SJSA1 (cell line): ENCODE data around the gene PEX11B. TPM values are rescaled to one million over a fixed set of nuclear protein-coding genes. Genes with fewer than 3 reads are reported as not detected.

Experiments
- DNase-seq, 2 experiments: peaks; one replicate each; pipeline ENCODE4 v3.0.0-alpha.2; 2015 to 2020; ENCODE audit warnings: low spot score in 2 of 2, low read depth in 1 of 2
- H3K27ac ChIP-seq: fragments of 250-450 bp; sonication (Bioruptor Pico); 2 replicates; pipeline ENCODE4 v1.5.1; 2020; ENCODE audit warnings: mild to moderate bottlenecking, moderate library complexity
- H3K27me3 ChIP-seq: fragments of 250-450 bp; sonication (Bioruptor Pico); replicated peaks from 2 replicates; pipeline ENCODE4 v1.5.1; 2020; ENCODE audit warnings: mild to moderate bottlenecking, moderate library complexity
- H3K36me3 ChIP-seq: fragments of 250-450 bp; sonication (Bioruptor Pico); 2 replicates; pipeline ENCODE4 v1.5.1; 2020; ENCODE audit warnings: mild to moderate bottlenecking
- H3K4me1 ChIP-seq: fragments of 250-450 bp; sonication (Bioruptor Pico); replicated peaks from 2 replicates; pipeline ENCODE4 v1.6.1; 2021; ENCODE audit warnings: mild to moderate bottlenecking
- H3K4me3 ChIP-seq: fragments of 250-450 bp; sonication (Bioruptor Pico); 2 replicates; pipeline ENCODE4 v1.5.1; 2020; ENCODE audit warnings: mild to moderate bottlenecking
- H3K9me3 ChIP-seq: fragments of 250-450 bp; sonication (Bioruptor Pico); replicated peaks from 2 replicates; pipeline ENCODE4 v1.5.1; 2020; ENCODE audit warnings: mild to moderate bottlenecking
- total RNA-seq: library from RNA; depleted of rRNA; stranded (reverse); fragments of >200 nt; shearing (Covaris generic); gene quantifications from 2 replicates; pipeline ENCODE4 v1.2.3, GENCODE V29; 2014; rRNA removed

Gene PEX11B
- 29.4 and 30.4 TPM in 2 replicates for total RNA-seq

- Histone ChIP-seq H3K27ac (peak within 1 kb of the TSS; percentile 72), H3K4me3 (peak within 1 kb of the TSS; percentile 76), H3K4me1 (peaks cover 27% of the 10 kb centered on the region), H3K36me3 (peaks cover 48% of the 10 kb centered on the region), H3K9me3 (no peaks in the 10 kb centered on the region), H3K27me3 (no peaks in the 10 kb centered on the region)
- DNase-seq = peak; percentile 84 to 90
Observed at GRCh38 chr1:145918144-145918991, at the start of gene PEX11B. PEX11B (minus strand) TSS chr1:145918717; CDS start chr1:145918688, 29 bp downstream.

GRCh38 chr1:145967288-145967687 is 48.8 kb upstream of the PEX11B start:
- H3K4me3 ChIP-seq = no peak overlapping the region
- H3K4me1 ChIP-seq = peaks cover 31% of the 10 kb centered on the region
- H3K36me3 ChIP-seq = no peaks in the 10 kb centered on the region
- H3K9me3 ChIP-seq = no peaks in the 10 kb centered on the region
- no peak for DNase-seq
- no peak overlapping the region for H3K27ac ChIP-seq
- no peaks in the 10 kb centered on the region for H3K27me3 ChIP-seq

GRCh38 chr1:145965119-145965744 is 46.7 kb upstream of the PEX11B start:
- H3K4me1 ChIP-seq = peaks cover 46% of the 10 kb centered on the region
- no peak for DNase-seq
- H3K27me3 ChIP-seq = no peaks in the 10 kb centered on the region
- H3K27ac ChIP-seq = no peak overlapping the region
- H3K9me3 ChIP-seq = no peaks in the 10 kb centered on the region
- no peaks in the 10 kb centered on the region for H3K36me3 ChIP-seq
- H3K4me3 ChIP-seq = peak overlapping the region; percentile 50

GRCh38 chr1:145964328-145965118 is 46.0 kb upstream of the PEX11B start, which contains the start of the genes ANKRD34A and POLR3GL:
ANKRD34A (minus strand) TSS chr1:145964575; CDS start chr1:145961759, 2,816 bp downstream.
POLR3GL (plus strand) TSS chr1:145964690; CDS start chr1:145974866, 10,176 bp downstream.
- H3K27ac ChIP-seq = peak within 1 kb of the TSS; percentile 51
- H3K4me1 ChIP-seq = peaks cover 51% of the 10 kb centered on the region

GRCh38 chr1:145963265-145964019 is 44.9 kb upstream of the PEX11B start:
- H3K4me3 ChIP-seq = peak overlapping the region; percentile 50; the same call in 1 of the 2 replicates
- DNase-seq = peak in 1 of 2 experiments; percentile 53
- no peaks in the 10 kb centered on the region for H3K9me3 ChIP-seq
- H3K4me1 ChIP-seq = peaks cover 52% of the 10 kb centered on the region
- H3K27ac ChIP-seq = peak overlapping the region; percentile 51
- no peaks in the 10 kb centered on the region for H3K27me3 ChIP-seq
- H3K36me3 ChIP-seq = no peaks in the 10 kb centered on the region

More at GRCh38 chr1:145964328-145965118, 46.0 kb upstream of the PEX11B start, which contains the start of the genes ANKRD34A and POLR3GL:
- Histone ChIP-seq H3K4me3 (peak within 1 kb of the TSS; percentile 50), H3K36me3 (no peaks in the 10 kb centered on the region), H3K9me3 (no peaks in the 10 kb centered on the region), H3K27me3 (no peaks in the 10 kb centered on the region)
- DNase-seq = peak; percentile 92 to 95

GRCh38 chr1:145962157-145963102 is 43.9 kb upstream of the PEX11B start:
- no peak overlapping the region for H3K27ac ChIP-seq
- no peaks in the 10 kb centered on the region for H3K27me3 ChIP-seq
- H3K4me1 ChIP-seq = peaks cover 53% of the 10 kb centered on the region
- no peaks in the 10 kb centered on the region for H3K36me3 ChIP-seq
- no peak for DNase-seq
- H3K4me3 ChIP-seq = peak overlapping the region; percentile 27
- no peaks in the 10 kb centered on the region for H3K9me3 ChIP-seq

- H3K9me3 ChIP-seq = no peaks in the 10 kb centered on the region
- H3K36me3 ChIP-seq = no peaks in the 10 kb centered on the region
- no peaks in the 10 kb centered on the region for H3K27me3 ChIP-seq
- H3K4me1 ChIP-seq = peaks cover 54% of the 10 kb centered on the region
- DNase-seq = no peak
- H3K4me3 ChIP-seq = peak overlapping the region; percentile 58
- H3K27ac ChIP-seq = no peak overlapping the region
Observed at GRCh38 chr1:145961425-145962156, 43.1 kb upstream of the PEX11B start.

GRCh38 chr1:145961109-145961424 is 42.5 kb upstream of the PEX11B start:
- Histone ChIP-seq H3K27ac (peak overlapping the region; percentile 37; the same call in 1 of the 2 replicates), H3K9me3 (no peaks in the 10 kb centered on the region), H3K36me3 (no peaks in the 10 kb centered on the region), H3K27me3 (no peaks in the 10 kb centered on the region), H3K4me3 (peak overlapping the region; percentile 58), H3K4me1 (peaks cover 59% of the 10 kb centered on the region)
- DNase-seq = no peak

- Histone ChIP-seq H3K4me3 (peak overlapping the region; percentile 58), H3K27ac (peak overlapping the region; percentile 37; the same call in 1 of the 2 replicates), H3K27me3 (no peaks in the 10 kb centered on the region), H3K9me3 (no peaks in the 10 kb centered on the region), H3K36me3 (no peaks in the 10 kb centered on the region), H3K4me1 (peaks cover 64% of the 10 kb centered on the region)
- peak; percentile 83 to 85 for DNase-seq
Observed at GRCh38 chr1:145960468-145961108, 42.1 kb upstream of the PEX11B start.

GRCh38 chr1:145959957-145960467 is 41.5 kb upstream of the PEX11B start:
- H3K27me3 ChIP-seq = no peaks in the 10 kb centered on the region
- peaks cover 64% of the 10 kb centered on the region for H3K4me1 ChIP-seq
- no peaks in the 10 kb centered on the region for H3K9me3 ChIP-seq
- no peak overlapping the region for H3K27ac ChIP-seq
- no peak for DNase-seq
- H3K4me3 ChIP-seq = peak overlapping the region; percentile 58
- H3K36me3 ChIP-seq = peaks cover under 1% of the 10 kb centered on the region

- peaks cover 63% of the 10 kb centered on the region for H3K4me1 ChIP-seq
- H3K9me3 ChIP-seq = no peaks in the 10 kb centered on the region
- H3K27me3 ChIP-seq = no peaks in the 10 kb centered on the region
- no peak overlapping the region for H3K27ac ChIP-seq
- DNase-seq = no peak
- peaks cover 8% of the 10 kb centered on the region for H3K36me3 ChIP-seq
- no peak overlapping the region for H3K4me3 ChIP-seq
Observed at GRCh38 chr1:145959333-145959732, 40.8 kb upstream of the PEX11B start.
